Left renal pelvis (tissue), 4 donors: Measurements from ENCODE around the gene CIZ1. TPM values are rescaled to one million over a fixed set of nuclear protein-coding genes. Genes with fewer than 3 reads are reported as not detected.

Source experiments
- DNase-seq, 4 donors: peaks; one replicate each; pipeline ENCODE4 v3.0.0-alpha.2; 2013; ENCODE audit warnings: low read depth in 4 of 4, low spot score in 3 of 4
- polyA plus RNA-seq, 4 donors: library from polyadenylated mRNA; unstranded; fragments of 120-200 nt; gene quantifications; one replicate each; pipeline ENCODE4 v1.2.1, GENCODE V29; 2013; ENCODE audit not compliant: insufficient read length in 4 of 4

CIZ1 gene
- polyA plus RNA-seq, 4 donors = 116 to 160 (median 124) TPM

DNA sequence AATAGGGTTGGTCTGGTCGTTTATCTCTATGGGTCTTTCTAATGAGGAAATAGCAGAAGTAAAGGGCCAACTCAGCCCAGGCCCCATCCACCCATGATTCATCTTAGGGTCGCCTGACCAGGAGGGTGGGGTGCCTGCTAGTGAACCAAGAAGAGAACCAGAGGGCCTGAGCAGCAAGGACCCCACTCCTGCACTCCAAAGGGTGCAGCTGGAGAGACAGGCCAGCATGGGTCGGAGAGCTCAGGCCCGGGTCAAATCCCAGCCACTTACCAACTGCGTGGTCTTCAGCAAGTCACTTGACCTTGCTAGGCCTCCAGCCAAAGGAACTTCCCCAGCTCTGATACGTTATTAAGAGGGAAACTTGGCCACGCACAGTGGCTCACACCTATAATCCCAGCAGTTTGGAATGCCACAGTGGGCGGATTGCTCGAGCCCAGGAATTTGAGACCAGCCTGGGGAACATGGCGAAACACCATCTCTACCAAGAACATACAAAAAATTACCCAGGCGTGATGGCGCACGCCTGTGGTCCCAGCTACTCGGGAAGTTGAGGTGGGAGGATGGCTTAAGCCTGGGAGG is 27.0 kb downstream of the CIZ1 start:
- DNase-seq = no peak

DNA sequence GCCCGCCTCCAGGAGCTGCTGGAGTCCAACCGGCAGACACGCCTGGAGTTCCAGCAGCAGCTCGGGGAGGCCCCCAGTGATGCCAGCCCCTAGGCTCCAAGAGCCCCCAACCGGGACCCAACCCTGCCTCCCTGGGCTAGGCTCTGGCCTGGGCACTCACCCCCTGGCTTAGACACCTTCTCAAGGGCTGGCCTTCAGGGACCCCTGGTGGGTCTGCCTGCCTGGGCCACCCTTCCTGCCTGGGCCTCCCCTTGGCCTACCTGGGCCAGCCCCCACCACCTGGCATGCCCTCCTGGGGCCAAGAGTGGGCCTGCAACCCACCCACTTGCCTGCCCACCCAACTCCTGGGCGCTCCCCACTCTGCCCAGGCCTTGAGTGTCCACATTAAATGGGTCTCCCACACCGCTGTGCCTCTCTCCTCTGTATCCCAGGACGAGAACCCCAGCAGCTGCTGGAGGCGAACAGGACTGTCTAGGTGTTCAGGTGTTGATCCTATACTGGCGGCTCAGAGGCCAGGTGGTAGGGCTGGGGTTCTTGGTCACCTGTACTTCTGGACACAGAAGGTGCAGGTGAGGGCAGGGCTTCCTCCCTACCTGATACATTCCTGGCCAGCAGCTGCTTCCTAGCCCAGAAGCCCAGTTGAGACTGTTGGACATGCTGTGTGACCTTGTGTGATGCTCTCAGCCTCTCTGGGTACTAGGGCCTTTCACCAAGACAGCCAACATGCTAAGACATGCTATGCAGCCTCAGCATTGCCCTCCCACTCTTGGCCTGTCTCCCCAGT is 27.7 kb downstream of the CIZ1 start:
- no peak for DNase-seq

DNA sequence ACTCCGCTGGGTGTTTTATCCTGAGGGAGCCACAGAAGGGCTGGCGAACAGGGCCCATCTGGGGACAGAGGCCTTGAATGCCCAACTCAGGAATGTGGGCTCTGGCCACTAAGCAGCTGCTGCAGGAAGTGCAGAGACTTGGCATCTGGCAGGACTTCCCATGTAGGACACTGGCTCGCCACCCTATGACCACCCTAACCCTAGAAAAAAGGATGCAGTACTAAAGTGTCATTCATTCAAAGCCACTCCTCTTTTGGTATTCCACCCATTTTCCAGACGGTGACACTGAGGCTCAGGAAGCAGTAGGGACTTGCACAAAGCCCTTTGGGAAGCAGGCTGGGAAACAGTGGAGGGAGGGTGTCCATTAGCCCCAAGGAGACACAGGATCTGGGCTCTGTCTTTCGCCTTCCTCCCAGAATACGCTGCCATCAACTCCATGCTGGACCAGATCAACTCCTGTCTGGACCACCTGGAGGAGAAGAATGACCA is 28.3 kb downstream of the CIZ1 start:
- DNase-seq = no peak

DNA sequence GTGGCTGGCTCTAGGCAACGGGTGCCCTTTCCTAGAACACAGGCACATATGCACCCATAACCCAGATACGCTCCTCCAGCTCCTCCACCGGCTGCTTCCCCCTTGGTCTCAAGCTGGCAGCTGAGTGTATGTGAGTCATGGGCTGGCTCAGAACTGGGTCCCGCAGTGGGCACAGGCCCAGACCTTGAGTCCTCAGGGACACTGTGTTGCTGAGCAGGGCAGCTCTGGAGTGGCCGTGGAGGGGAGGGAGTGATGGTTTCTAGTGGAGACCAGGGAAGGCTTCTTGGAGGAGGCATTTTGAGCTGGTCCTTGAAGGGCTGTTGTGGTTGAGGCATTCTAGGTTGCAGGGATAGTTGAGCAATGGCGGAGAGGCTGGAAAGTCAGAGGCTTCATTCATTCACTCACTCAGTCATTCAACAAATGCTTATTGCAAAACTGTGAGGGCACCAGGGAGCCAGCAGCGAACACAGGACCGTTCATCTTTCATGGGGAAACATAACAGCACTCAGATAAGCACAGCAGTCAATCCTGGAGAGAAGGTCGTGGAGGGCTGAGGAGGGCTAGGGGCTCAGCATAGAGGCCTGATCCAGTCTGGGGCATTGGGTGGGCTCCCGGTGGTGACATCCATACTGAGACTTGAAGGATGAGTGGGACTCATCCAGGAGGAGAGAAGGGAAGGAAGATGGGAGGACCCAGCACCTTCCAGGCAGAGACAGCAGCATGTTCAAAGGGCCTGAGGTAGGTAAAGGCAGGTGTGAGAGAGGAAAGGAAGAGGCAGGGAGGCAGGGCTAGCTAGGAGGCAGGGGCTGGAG is 29.0 kb downstream of the CIZ1 start:
- DNase-seq = no peak

DNA sequence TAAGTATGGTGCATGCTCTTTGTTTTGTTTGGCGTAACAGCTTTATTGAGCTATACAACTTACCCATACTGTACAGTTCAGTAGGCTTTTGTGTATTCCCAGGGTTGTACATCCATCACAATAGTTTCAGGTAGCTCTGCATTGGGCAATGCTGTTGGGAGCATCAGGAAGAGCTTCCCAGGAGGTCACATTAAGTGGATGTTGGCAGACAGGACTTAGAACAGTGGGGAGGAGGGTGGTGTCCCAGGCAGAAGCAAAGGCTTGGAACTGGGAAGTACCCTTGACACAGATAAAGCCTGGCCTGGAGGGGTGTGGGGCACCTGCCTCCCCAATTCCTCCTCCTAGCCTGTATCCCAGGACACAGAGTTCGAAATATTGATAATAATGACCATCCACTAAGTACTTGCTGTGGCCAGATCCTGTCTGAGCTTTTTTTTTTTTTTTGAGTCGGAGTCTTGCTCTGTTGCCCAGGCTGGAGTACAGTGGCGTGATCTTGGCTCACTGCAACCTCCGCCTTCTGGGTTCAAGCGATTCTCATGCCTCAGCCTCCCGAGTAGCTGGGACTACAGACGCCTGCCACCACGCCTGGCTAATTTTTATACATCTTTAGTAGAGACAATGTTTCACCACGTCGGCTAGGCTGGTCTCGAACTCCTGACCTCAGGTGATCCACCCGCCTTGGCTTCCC is 30.0 kb downstream of the CIZ1 start:
- no peak for DNase-seq

DNA sequence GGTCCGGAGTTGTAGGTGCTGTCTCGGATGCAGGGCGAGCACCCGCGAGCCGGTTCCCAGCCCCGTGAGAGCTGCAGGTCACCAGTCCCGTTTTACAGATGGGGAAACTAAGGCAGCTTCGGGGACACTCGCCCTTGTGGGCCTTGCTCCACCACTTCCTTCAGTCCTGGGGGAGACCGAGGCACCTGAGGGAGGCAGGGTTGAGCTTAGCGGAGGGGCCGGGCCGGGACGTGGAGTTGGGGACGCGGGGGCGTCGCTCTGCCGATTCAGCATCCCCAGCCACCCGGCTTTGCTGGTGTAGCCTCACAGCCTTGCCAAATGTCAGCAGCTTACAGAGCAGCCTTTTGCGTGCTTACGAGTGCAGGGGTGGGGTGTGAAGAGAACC is 30.8 kb downstream of the CIZ1 start:
- no peak for DNase-seq

DNA sequence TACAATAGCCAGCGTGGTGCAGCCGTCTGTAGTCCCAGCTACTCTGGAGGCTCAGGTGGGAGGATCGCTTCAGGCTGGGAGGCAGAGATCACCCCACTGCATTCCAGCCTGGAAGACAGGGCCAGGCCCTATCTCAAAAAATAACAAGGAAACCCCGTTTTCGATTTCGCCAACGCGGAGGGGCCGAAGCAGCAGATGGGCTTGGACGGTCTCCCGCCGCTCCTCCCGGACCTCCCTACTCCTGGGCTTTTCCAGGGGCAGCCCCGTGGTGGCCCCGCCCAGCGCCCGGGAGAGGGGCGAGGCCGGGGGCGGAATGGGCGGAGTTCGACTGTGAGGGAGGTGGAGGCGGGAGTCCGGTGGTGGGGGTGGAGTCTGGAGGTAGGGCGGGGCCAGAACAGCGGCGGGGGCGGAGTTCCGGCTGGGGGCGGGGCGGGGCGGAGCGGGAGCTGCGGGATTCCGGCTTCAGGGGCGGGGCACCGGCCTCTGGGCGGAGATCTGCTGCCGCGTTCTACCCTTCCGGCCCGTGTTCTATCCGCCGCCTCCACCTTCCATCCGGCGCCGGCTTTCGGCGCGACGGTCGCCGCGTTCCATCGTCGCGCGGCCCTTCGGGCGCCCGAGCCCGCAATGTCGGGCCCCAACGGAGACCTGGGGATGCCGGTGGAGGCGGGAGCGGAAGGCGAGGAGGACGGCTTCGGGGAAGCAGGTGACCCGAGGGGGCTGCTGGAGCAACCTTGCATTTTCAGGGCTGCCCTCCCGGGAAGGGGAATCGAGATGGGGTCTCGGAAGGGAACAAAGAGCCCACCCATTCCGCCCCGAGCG is 31.4 kb downstream of the CIZ1 start, which contains the start of gene BBLN:
BBLN (plus strand) TSS at position 482 of the 819 bp plus-strand sequence; CDS start at position 625, 143 bp downstream.
- DNase-seq = peak; percentile 78 to 88 (median 87)

DNA sequence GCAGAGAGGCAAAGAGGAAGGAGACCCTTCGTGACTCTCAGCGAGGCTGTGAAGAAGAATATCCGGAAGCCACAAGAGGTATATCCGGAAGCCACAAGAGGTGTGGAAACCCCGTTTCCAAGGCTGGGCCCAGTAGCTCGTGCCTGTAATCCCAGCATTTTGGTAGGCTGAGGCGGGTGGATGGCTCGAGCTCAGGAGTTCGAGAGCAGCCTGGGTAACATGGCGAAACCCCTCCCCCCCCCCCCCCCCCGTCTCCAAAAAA is 31.9 kb downstream of the CIZ1 start:
- no peak for DNase-seq

DNA sequence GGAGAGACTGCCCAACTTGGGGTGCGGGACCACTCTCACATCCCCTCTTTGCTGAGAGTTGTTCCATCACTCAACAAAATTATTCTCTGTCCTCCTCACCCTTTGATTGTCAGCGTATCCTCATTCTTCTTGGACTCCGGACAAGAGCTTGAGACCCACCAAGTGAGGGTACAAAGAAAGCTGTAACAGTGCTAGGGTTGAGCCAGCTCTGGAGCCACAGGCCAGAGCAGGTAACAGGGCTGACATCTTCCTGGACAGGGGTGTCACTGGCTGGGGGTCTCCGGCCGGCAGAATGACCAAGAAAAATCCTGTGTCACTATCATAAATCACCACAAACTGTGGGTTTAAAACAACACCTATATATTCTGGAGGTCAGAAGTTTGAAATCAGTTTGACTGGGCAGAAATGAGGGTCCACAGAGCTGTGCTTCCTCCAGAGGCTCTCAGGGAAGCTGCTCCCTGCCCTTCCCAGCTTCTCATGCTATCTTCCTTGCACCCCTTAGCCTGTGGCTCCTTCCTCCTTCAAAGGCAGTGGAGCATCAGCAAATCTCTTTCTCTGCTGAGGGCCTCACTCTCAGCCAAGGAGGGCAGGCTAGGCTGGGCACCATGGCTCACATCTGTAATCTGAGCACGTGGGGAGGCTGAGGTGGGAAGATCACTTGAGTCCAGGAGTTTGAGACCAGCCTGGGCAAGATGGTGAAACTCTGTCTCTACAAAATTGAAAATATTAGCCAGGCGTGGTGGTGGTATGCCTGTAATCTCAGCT is 35.5 kb downstream of the CIZ1 start:
- no peak for DNase-seq

DNA sequence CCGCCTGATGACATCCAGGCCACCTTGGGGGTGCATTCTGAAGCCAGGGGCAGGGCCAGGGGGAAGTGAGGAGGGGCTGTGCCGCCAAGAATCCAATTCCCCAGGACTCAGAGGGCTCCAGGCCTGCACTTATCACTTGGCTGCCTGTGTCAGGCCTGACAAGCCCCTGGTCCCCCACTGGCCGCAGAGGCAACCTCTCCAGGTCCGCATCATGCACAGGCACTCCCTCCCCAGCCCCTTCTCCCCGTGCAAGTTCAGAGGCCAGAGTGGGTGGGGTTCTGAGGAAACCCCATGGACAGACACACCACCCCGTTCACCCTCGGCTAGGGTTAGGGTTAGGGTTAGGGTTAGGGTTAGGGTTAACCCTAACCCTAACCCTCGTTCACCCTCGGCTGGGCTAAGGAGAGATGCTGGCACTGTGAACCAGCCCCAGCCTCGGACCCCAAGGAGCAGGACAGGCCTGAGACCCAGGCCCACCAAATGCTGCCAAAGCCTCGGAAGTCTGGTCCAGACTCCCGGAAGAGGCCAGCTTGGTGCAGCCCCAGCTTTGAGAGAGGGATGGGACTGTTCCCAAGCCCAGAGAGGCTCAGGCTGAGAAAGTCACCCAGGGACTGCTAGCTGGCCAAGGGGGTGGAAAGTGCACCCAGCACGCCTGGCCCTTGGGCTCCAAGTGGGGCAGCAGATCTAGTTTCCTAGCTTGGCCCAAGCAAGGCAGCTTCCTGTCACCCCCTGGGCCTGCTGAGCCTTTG is 37.3 kb downstream of the CIZ1 start:
- DNase-seq = no peak

DNA sequence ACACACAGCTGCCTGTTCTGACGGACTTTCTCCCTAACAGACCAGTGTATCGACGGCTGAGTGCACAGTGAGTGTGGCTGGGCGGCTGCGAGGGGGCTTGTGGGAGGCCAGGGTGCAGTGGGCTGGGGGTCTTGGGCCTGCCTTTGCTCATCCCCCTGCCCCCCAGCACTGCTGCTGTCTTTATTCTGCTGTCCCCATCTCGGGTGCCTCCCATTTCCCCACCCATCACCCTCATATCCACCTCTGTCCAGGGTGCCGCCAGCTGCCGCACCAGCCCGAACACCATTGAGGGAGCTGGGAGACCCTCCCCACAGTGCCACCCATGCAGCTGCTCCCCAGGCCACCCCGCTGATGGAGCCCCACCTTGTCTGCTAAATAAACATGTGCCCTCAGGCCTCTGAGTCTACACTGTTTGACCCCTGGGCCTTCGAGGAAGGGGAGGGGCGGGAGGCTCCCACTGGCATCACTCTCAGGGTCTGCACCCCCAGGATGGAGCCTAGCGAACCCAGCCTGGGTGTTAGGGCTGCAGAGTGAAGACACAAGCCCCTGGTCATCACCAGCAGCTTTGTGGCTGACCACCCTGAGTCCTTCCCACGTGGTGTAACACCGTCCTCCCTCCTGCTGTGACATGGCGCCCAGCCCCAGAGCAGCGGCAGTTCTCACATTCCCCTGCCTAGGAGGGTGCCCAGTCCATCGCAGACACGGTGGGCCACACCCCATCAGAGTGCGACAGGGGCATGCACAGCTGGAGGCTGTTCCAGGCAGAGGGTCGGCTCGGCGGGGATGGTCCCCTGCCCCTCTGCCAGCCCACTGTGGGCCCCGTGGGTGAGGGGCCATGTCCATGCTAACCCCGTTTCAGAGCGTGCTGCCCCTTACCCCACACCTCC is 38.1 kb downstream of the CIZ1 start:
- DNase-seq = no peak

DNA sequence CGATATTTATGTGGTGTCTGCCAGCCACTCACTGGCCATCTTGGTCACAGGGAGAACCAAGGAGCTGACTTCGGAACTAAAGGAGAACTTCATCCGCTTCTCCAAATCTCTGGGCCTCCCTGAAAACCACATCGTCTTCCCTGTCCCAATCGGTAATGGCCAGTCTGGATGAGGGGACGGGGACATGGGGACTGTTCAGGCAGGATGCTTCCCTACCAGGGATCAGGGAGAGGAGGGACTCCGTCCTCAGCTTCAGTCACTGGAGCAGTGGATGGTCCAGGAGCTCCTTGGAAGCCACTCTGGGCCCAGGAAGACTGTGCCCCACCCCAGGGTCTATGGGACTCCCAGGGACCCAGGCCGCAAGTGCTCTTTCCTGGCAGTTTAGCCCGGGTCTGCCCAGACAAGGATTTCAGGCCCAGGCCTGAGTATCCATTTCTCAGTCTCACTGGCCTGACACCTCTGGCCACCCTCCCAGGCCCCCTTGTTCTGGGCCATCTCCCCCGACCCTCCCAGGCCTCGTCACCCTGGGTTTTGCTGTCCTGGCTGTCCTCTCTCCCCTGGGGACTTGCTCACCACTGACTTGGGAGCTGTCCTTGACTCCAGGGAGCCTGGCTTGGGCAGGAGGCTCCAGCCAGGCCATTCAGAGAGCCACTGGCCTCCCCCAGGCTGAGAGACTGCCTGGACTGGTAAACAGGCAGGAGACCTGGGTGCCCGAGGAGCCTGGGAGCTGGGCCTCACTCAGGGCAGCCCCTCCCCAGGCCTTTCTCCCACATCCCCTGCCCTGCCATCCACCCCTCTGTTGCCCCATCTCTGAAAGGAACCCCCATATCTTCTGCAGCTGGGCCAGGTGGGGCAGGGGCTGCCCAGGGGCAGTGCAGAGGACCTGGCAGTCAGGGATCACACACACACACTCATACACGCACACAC is 39.0 kb downstream of the CIZ1 start:
- DNase-seq = no peak

DNA sequence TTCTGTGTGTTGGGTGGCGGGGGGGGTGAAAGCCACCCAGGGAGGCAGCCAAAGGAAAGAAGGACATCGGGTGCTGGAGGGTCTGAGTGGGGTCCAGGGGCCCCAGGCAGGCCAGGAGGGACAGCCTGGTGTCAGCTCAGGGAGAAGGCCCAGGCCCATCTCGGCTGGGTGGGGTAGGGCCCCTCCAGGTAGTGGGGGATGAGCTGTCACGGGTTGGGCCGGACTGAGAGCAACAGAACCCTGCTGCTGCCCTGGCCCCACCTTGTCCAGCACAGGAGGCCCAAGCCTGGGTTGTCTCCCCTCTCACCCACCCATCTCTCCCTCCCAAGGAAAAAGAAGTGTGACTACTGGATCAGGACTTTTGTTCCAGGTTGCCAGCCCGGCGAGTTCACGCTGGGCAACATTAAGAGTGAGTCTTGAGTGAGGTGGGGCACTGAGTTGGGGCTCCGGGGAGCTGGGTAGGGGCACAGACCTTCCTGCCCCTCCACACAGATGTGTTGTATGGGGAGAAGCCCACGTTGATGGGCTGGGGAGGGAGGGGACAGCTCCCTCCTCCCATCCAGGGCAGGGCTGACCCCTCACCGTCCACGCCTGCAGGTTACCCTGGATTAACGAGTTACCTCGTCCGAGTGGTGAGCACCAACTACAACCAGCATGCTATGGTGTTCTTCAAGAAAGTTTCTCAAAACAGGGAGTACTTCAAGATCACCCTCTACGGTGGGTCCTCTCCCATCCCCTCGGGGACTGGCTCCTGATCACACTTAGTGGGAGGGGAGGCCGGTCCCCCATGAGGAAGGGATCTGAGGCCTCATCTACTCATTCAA is 39.9 kb downstream of the CIZ1 start:
- no peak for DNase-seq

DNA sequence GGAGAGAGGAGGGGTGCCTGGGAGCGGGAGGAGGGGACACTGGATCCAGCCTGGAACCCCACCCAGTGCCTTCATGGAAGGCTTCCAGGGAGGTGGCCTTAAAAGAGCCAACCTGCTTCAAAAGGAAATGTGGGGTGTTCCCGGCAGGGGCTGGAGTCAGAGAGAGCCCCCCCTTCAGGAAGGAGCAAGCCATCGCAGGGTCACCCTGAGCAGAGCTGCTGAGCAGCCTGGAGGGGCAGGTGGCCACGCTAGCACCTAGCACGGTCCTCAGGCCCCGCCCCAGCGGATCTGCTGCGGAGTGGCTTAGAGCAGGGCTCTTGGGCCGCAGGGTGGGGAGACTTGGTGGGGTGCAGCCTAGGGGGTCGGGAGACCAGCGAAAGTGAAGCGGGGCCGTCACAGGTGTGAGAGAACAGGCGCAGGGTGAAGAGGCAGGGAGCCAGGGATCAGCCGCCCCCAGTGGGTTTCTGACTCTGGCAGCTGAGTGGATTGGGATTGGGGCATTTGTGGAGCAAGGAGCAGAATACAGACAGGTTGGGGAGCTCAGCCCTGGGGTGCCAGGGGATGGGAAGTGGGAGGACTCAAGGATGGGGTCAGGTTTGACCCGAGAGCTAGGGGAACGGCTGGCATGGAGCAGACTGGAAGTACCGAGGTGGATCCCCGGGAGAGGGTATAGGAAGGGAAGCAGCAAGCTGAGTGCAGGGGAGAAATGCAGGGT is 40.6 kb downstream of the CIZ1 start:
- no peak for DNase-seq

DNA sequence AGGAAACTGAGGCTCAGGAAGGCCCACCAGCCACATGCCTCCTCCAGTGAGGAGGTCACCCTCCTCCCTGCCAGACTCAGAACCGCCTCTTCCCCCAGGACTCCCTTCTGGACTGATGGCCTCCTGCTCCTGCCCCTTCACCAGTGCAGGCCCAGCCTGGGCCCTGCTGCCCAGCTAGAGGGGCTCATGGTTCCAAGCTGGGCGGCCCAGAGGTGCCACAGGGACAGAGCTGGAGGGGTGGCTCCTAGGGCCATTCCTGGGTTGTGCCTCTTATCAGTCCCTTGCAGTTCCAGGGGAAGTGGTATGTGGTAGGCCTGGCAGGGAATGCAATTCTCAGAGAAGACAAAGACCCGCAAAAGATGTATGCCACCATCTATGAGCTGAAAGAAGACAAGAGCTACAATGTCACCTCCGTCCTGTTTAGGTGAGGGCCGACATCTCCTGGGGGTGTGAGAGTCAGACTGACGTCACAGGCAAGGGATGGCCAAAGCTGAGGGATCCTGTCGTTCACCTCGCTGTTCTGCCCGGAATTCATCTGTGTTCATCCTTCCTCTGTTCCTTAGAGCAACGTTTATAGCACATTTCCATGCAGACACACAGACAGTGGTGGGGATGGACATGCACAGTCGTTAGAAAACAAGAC is 41.3 kb downstream of the CIZ1 start:
- DNase-seq = no peak
